Panc1 (cell line): ENCODE measurements around the gene ADSS2.

ENCODE experiments used
- CTCF ChIP-seq: fragments of 450-650 bp; IDR thresholded peaks from 2 replicates; pipeline ENCODE4 v1.5.1; 2017; ENCODE audit warnings: mild to moderate bottlenecking
- POLR2AphosphoS5 ChIP-seq: IDR thresholded peaks from 2 replicates; pipeline ENCODE4 v1.6.1; 2012; ENCODE audit warnings: mild to moderate bottlenecking, low read depth, low read length, moderate library complexity
- REST ChIP-seq, 2 experiments: IDR thresholded peaks; 2 replicates each; pipeline ENCODE4 v1.6.1; 2011 to 2012; ENCODE audit warnings: low read depth in 2 of 2, control low read depth in 1 of 2, low read length in 1 of 2, mild to moderate bottlenecking in 1 of 2, moderate library complexity in 1 of 2; ENCODE audit not compliant: insufficient read depth in 1 of 2
- TCF7L2 ChIP-seq: IDR thresholded peaks from 2 replicates; pipeline ENCODE4 v1.6.1; 2011; ENCODE audit warnings: mild to moderate bottlenecking, low read depth, low read length, inconsistent platforms

GRCh38 chr1:244448279-244449036 lies 3.3 kb downstream of the ADSS2 start:
- no peak for TF ChIP-seq CTCF
- no peak for TF ChIP-seq REST (IDR thresholded peaks at IDR 0.05; ENCODE audit: insufficient read depth in 1 of 2, low read depth in 2 of 2, low read length in 1 of 2)
- TF ChIP-seq POLR2AphosphoS5 = no peak
- no peak for TF ChIP-seq TCF7L2
